ENCODE data around the gene HACL1.

The HACL1 gene

GRCh38 chr3:15601399-15602145 is at the start of gene HACL1, which contains the start of gene BTD:
TSS of gene HACL1 (minus strand) at chr3:15601569. CDS start at chr3:15601463, 106 bp downstream.
TSS of gene BTD (plus strand) at chr3:15601745. CDS start at chr3:15635440, 33,695 bp downstream.
- peak; percentile 97 for DNase-seq

- DNase-seq, result no peak
These were observed 48.5 kb upstream of the HACL1 start for GRCh38 chr3:15649858-15650257.

GRCh38 chr3:15649341-15649740 is 48.0 kb upstream of the HACL1 start:
- DNase-seq, result no peak

GRCh38 chr3:15647611-15648167 is 46.3 kb upstream of the HACL1 start:
- DNase-seq, result peak; percentile 65

DNA sequence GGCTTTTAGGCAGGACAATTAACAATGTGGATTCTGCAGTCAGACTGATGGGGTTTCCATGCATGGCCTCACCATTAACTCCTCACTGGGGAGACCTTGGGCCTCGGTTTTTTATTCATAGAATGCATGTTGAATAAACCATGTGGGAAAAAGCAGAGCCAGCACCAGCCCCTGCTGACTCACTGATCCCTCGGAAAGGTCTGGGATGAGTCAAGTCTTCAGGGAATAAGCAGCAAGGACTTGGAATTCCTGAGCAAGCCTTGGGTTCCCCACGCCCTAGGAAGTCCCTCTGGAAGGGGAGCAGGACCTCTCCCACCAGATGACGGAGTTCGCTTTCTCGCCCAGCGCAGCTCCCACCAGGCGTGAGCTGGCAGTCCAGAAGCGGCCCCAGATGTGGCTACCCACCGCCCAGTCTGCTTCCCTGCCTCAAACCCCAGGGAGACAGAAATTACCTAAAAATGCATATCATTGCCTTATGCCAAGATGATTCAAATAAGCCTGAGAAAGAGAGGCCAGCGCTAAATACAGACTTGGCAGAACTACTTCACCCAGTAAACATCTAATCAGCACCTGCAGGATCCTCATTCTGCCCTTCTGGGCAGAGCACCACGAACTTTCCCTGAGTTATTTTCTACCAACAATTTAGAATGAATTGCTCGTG is 45.6 kb upstream of the HACL1 start:
- DNase-seq, result no peak

GRCh38 chr3:15645740-15646501 is 44.6 kb upstream of the HACL1 start:
- no peak for DNase-seq

DNA sequence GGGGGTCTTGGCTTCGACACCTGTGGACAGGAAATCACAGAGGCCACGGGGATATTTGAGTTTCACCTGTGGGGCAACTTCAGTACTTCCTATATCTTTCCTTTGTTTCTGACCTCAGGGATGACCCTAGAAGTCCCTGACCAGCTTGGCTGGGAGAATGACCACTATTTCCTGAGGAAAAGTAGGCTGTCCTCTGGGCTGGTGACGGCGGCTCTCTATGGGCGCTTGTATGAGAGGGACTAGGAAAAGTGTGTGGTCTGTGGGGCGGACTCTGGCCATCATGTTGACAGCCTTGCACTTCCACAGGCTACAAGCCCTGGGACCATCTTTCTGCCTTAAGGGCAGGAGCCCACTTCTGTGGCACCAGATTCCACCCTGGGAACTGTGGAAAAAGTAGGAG is 43.9 kb upstream of the HACL1 start:
- no peak for DNase-seq

DNA sequence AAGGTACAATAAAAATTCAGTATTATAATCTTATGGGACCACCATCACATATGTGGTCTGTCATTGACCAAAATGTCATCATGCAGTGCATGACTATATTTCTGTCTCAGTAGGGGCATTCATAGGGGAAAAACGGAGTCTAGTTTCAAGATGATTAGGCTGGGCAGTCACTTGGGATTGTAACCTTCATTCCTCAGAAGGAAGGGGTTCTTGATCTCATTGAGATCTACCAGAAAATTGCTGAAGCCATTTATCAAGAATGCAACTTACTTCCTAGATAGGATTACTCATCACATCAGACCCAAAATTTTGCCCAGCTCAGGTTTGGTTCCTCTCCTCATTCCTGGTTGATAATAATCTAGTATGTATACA is 37.5 kb upstream of the HACL1 start:
- no peak for DNase-seq

- no peak for DNase-seq
These were observed 37.0 kb upstream of the HACL1 start for GRCh38 chr3:15638193-15638890.

- no peak for DNase-seq
These were observed 36.0 kb upstream of the HACL1 start for GRCh38 chr3:15637131-15637951.

GRCh38 chr3:15636028-15636709 is 34.8 kb upstream of the HACL1 start:
- no peak for DNase-seq

DNA sequence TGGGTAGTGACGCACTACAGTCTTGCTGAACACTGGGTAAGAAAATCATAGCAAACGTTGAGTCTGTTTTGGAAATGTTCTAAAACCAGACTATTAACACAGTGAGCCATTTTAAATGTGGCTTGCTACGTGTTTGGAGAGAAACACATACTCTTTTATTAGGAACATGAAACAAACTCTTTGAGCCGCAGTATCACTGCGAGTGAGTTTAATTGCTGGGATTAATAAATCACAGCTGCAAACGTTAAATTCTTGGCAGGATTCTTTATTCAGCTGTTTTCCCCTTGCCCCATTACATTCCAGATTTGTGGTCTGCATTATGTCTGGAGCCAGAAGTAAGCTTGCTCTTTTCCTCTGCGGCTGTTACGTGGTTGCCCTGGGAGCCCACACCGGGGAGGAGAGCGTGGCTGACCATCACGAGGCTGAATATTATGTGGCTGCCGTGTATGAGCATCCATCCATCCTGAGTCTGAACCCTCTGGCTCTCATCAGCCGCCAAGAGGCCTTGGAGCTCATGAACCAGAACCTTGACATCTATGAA is 33.8 kb upstream of the HACL1 start:
- DNase-seq, result no peak

DNA sequence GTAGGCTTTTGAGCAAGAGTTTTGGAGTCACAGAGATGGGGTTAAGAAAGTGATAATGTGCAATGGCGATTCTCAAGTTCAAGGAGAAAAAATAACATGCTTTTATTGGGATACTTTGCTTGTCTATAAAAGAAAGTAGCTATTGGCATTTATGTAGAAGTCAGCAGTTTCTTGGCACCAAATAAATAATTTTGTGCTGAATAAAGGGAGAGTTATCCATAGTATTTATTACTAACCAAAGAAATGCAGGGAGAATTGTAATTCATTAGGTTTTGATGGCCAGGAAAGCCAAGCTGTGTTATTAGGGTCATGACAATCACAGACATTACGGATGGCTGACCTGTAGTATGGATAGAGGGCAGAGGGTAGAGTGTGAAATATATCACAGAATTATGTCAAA is 33.3 kb upstream of the HACL1 start:
- DNase-seq, result no peak

- no peak for DNase-seq
These were observed 32.6 kb upstream of the HACL1 start for GRCh38 chr3:15633766-15634598.

GRCh38 chr3:15633159-15633558 is 31.8 kb upstream of the HACL1 start:
- DNase-seq, result no peak

GRCh38 chr3:15632212-15632580 is 30.8 kb upstream of the HACL1 start:
- DNase-seq, result no peak

GRCh38 chr3:15631426-15632211 is 30.2 kb upstream of the HACL1 start:
- no peak for DNase-seq

DNA sequence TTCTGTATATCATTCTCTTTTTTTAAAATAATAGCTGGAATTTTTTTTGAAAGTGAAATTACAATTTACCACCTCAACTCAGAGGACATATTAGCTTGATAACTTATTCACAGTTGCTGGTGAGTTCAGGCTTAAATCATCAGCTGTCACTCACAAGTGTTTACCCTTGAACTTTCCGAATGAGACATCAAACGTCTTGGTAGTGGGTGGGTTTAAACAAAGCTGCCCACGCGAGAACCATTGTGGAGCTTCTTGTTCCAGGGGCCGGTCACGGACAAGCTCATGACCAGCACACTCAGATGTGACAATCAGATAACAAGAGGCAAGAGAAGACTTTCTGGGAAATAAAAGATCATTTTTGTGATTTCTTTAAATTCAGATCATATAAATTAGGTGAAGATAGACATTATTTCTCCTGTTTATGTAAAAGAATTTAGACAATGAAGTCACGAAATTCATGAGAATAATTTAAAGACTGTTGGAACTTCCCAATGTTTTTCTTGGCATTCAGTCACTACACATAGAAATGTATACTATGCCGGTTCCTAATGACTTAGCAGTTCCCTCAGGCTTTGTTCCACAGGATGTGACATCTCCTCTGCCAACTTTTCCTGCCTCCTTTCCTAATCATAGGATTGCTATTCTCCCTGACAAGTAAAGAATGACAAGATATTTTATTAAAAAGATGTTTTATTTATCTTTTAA is 29.4 kb upstream of the HACL1 start:
- no peak for DNase-seq

Data from CD4-positive, alpha-beta T cell treated with Interleukin-12 subunit alpha and Interleukin-12 subunit beta, for 1 hour (primary cell).